SKM-1 (cell line): ENCODE results near the gene SELENOI.
"Not testable (repeated sequence)": the region's sequence is repeated elsewhere in the genome, so short reads cannot be mapped to it uniquely, and the experiment has no call there.

Source experiments
- DNase-seq: peaks from one replicate; lab custom pipeline; 2025; ENCODE audit not compliant: unreplicated experiment; lab: John Stamatoyannopoulos, UW

The SELENOI gene

DNA sequence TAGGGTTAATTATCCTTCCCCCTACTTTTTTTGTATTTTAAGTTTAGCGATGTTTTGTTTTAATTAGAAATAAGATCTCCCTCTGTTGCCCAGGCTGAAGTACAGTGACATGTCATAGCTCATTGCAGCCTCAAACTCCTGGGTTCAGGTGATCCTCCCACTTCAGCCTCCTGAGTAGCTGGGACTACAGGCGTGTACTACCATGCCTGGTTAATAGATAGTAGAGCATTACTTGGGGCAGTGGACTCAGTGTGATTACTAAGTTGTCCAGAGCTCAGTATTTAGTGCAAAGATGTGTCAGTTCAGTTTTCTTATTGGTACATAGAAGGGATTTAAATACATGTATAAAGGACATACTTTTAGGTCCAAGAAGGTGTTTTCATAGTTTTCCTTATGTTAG is 10.2 kb downstream of the SELENOI start:
- DNase-seq: no peak

DNA sequence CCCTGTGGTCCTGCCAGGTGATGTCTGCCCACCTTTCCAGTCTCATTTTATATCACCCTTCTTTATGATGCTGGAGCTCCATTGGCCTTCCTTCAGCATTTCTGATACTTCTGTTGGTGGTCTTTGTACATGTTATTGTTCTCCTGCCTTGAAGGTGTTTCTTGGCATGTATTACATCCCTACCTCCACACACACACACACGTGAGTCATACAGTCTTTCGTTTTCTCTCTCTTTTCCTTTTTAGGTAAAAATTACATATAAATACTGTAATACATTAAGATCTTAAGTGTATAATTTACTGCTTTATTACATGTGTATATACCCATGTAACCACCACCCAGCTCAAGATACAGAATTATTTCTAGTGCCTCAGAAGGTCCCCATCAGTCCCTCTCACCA is 10.8 kb downstream of the SELENOI start:
- no peak for DNase-seq

DNA sequence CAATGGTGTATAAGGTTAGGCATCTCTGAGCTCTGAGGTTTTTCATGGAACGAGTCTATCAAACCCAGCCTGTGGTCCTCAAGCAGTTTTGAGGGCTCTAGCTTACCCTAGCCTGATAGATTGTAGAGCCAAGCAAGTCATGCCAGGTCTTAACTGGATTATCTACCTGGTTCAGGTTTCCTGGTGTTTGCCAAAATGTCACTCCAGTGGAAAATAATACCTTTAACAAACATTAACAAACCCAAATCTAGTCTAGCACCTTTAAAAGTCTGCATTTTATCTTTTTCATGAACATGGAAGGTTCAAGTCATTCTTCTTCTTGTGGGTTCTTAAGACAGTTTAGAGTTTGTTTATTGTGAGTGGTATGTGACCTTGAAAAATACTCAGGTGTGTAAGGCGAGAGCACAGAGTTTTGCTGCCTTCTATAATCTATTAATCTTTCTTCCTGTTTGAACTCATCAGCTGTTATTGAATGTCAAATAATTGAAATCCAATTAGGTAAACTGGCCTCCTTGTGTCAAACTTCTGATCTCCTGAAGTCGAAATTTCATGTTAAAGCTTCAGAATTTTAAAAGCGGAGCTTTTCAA is 14.0 kb downstream of the SELENOI start:
- no peak for DNase-seq

GRCh38 chr2:26363323-26363722 is 17.4 kb downstream of the SELENOI start:
- no peak for DNase-seq

DNA sequence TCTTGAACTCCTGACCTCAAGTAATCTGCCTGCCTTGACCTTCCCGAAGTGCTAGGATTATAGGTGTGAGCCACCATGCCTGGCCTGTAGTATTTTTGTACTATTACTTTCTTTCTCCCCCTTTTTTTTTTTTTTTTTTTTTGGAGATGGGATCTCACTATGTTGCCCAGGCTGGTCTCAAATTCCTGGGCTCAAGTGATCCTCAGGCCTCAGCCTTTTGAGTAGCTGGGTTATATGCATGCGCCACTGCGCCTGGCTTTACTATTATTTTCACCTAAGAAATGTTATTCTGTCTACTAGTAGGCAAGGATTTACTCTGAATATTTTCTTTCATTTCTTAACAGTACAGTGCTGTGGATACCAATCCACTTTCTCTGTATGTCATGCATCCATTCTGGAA is 18.0 kb downstream of the SELENOI start:
- DNase-seq: no peak

GRCh38 chr2:26364669-26365068 is 18.7 kb downstream of the SELENOI start:
- no peak for DNase-seq

- no peak for DNase-seq
These were observed 21.0 kb downstream of the SELENOI start for GRCh38 chr2:26366957-26367356.

GRCh38 chr2:26369664-26370063 is 23.7 kb downstream of the SELENOI start:
- DNase-seq: not testable (repeated sequence)

DNA sequence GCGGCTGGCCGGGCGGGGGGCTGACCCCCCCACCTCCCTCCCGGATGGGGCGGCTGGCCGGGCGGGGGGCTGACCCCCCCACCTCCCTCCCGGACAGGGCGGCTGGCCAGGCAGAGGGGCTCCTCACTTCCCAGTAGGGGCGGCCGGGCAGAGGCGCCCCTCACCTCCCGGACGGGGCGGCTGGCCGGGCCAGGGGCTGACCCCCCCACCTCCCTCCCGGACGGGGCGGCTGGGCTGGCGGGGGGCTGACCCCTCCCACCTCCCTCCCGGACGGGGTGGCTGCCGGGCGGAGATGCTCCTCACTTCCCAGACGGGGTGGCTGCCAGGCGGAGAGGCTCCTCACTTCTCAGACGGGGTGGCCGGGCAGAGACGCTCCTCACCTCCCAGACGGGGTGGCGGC is 25.0 kb downstream of the SELENOI start:
- DNase-seq: not testable (repeated sequence)

GRCh38 chr2:26376799-26377198 is 30.9 kb downstream of the SELENOI start:
- no peak for DNase-seq

DNA sequence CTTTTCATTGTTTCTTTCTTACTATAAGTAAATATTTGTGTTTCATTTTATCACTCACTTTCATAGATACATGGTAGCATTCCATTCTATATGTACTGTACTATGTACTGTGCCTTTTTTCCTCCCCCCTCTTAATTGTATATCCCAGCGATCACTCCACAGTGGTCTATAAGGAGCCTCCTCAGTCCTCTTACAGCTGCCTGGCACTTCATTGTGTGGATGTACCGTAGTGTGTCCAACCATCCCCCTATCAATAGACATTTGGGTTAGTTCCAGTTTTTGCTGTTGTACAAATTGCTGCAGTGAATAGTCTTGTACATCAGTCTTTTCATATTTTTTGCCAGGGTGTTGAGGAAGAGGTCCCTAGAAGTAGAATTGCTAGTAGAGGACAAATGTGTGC is 34.3 kb downstream of the SELENOI start:
- DNase-seq: no peak

GRCh38 chr2:26382564-26382963 is 36.6 kb downstream of the SELENOI start:
- DNase-seq: no peak

DNA sequence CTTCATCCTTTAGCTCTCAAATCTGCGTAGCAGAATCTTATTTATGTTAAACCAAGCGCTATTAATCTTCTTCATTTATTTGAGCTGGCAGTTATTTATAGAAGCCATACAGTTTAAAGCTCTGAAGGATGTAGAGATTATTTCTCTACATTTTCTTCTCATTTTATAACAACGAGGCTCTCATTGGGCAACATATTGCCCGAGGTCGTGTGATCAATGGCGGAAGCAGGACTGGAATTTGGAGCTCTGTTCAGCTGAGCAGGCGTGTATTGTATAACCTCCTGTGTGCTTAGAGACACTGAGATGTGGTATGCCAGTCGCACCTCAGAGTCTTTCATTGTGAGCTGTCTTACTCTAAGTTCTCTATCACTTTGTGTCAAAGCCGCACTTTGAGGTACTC is 38.2 kb downstream of the SELENOI start:
- no peak for DNase-seq

- DNase-seq: no peak
These were observed 38.7 kb downstream of the SELENOI start for GRCh38 chr2:26384597-26384996.

- no peak for DNase-seq
These were observed 41.2 kb downstream of the SELENOI start for GRCh38 chr2:26387189-26387588.

DNA sequence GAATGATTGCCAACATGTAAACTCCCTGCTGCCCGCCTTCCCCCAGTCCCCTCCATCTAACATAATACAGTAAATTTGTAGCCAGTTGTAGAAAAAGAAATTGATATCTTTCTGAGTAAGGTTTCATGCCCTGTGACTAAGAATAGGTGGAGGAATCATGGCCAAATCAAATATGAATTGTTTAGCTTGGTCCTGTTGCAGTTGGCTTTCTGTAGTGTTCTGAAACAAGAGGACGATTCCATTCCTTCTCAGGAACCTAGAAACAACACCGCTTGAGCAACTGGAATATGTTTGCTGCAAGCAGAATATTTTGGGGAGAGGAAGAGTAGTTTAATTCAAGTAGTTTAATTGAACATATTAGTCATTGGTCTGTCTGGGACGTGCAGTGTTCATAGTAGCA is 48.8 kb downstream of the SELENOI start:
- DNase-seq: no peak

DNA sequence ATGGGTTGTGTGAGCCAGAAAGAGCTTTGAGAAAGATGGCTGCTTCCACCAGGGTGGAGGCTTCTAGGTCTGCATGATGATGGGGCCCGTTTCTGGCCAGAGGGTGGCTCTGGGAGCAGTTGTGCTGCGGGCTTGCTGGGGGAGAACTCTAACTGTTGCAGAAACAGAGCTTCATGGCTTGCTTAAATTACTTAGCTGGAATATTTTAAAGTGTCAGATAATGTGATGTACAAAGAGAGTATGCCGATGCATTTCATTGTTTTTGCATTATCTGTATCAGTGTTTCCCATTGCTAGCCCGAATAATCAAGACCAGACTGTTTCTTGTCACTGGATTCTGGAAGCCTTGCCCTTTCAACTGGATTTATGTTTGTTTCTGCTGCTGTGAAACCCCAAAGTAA is 49.5 kb downstream of the SELENOI start:
- no peak for DNase-seq

- no peak for DNase-seq
These were observed 50.9 kb downstream of the SELENOI start for GRCh38 chr2:26396734-26397298.

- no peak for DNase-seq
These were observed 53.9 kb downstream of the SELENOI start for GRCh38 chr2:26399771-26400376.

GRCh38 chr2:26400723-26401122 is 54.8 kb downstream of the SELENOI start:
- no peak for DNase-seq

- no peak for DNase-seq
These were observed 56.0 kb downstream of the SELENOI start, which contains the start of gene DRC1 for GRCh38 chr2:26401739-26402541. Gene DRC1, plus strand, starts transcription at chr2:26401920. Its CDS starts 70 bp downstream, at chr2:26401990.

GRCh38 chr2:26407526-26407925 is 61.6 kb downstream of the SELENOI start:
- no peak for DNase-seq
